Stimulated activated CD8-positive, alpha-beta memory T cell treated with anti-CD3 and anti-CD28 coated beads, Interleukin-15, amount 100 ng/mL, for 24 hours (primary cell): ENCODE measurements around the gene ZNF785.
"Not testable (repeated sequence)": the region's sequence is repeated elsewhere in the genome, so short reads cannot be mapped to it uniquely, and the experiment has no call there.

Source experiments
- DNase-seq: peaks from one replicate; pipeline ENCODE4 v3.0.0-alpha.2; 2020; ENCODE audit warnings: low read depth

Gene ZNF785

DNA sequence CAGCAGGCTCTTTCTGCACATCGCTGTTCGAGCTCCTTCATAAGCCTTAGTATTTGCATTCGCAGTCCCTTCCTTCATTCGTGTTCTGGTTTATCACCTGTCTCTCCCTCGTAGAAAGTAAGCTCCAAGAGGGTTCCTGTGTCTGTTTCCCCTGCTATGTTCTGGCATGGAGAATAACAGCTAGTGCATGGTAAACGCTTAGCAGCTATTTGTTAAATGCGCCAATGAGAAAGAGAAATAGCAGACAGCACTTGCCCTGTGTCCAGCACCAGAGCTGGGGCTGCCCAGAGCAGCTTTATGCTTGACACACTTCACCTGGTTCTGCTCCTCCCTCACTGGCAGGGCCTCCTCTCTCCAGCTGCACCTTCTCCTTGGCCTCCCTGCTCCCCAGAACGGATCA lies 19.5 kb downstream of the ZNF785 start:
- DNase-seq = no peak

- DNase-seq = no peak
These were observed 20.0 kb downstream of the ZNF785 start for GRCh38 chr16:30565526-30565925.

- no peak for DNase-seq
These were observed 23.5 kb downstream of the ZNF785 start for GRCh38 chr16:30562021-30562420.

DNA sequence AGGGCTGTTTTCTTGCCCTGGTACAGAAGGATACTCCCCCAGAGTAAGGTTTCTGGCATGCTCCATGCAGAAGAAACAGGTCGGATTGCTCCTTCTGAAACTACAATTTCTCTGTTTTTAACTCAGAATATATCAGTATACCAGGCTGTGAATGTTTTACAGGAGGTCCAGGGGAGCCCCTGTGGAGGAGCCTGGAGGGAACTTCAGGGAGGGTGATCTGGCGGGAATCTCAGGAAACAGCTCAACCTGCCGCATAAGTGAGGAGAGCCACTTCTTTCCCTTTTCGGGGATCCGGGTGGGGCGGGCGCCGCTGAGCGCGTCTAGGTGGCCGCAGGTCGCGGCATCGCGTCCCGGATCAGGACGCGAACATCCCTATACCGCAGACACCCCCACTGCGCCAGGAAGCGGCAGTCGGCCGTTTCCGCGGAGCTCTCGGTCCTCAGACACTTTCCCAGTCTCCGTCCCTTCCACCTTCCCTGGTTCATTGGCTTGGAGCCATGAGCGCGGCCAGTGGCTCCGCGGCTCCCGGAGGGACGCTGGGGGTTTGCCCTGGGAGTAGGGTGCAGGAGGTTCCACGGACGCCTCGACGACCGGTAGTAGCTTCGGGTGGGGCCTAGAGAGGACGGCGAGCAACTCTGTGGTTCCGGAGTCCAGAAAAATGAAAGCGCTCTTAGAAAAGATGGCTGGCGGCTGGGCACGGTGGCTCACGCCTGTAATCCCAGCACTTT lies 24.2 kb downstream of the ZNF785 start:
- no peak for DNase-seq

DNA sequence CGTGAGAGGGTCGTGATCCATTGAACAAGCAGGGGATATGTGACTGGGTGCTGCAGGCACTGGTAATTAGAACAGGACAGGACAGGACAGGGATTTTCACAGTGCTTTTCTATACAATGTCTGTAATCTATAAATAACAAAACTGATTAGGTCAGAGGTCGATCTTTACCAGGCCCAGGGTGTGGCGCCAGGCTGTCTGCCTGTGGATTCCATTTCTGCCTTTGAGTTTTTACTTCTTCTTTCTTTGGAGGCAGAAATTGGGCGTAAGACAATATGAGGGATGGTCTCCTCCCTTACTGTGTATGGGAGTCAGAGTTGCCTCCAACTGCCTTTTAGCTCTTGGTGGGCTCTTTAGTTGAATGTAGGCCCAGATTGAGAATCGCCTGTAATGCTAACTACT lies 25.8 kb downstream of the ZNF785 start:
- no peak for DNase-seq

- no peak for DNase-seq
These were observed 26.6 kb downstream of the ZNF785 start for GRCh38 chr16:30558789-30559377.

DNA sequence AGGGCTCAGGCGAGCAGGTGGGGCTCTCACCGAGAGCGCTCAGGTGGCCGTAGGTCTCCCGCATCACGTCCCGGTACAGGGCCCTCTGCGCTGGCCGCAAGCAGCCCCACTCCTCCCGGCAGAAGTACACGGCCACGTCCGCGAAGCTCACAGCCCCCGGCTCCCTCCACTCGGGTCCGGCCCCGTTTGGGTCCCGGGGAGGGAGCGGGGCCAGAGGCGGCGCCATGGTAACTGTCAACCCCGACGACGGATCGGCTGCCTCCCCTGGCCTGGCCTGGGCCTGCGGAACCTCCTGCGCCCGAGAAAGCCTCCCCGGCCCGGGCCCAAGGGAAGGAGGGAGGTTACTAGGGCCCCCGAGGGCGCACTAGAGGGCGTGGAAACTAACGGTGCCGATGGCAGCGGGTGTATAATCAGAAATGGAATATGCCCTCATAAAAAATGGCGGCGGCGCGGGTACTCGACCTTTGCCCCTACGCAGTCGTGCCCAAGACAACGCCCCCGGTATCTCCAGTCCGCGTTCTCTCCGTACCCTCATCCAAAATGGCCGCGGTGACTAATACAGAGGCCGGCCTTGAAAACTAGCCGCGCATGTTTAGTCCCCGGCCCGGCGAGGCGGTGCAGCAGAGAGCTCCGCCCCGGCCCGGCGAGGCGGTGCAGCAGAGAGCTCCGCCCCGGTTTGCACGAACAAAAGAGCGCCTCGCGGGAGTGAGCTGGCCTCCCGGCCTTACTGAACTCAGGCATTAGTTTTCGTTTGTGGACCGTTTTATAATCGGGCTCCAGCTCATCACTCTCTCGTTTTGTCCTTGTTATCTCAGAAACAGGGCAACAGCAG lies 27.3 kb downstream of the ZNF785 start, which contains the start of gene ZNF764:
Gene ZNF764, minus strand, starts transcription at position 418 of the 832 bp plus-strand sequence. Its CDS starts 192 bp downstream, at position 226.
- peak; percentile 74 for DNase-seq

- DNase-seq = no peak
These were observed 27.9 kb downstream of the ZNF785 start for GRCh38 chr16:30557707-30557956.

DNA sequence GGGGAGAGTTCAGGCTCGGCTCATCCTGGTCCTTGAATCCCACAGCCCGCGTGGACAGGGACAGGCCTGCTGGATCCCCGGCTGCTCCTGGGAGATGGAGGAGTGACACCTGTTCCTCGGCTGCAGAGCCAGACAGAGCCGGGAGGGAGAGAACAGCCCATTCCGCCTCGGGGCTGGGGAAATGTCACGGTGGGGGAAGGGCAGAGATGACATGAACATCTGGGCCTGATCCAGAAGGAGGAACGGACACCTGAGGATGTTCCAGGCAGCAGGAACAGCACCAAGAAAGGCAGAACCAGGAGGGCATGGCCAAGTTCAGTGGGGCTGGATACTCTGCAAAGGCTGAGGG lies 29.4 kb downstream of the ZNF785 start:
- DNase-seq = no peak

- DNase-seq = no peak
These were observed 30.0 kb downstream of the ZNF785 start for GRCh38 chr16:30555315-30556124.

DNA sequence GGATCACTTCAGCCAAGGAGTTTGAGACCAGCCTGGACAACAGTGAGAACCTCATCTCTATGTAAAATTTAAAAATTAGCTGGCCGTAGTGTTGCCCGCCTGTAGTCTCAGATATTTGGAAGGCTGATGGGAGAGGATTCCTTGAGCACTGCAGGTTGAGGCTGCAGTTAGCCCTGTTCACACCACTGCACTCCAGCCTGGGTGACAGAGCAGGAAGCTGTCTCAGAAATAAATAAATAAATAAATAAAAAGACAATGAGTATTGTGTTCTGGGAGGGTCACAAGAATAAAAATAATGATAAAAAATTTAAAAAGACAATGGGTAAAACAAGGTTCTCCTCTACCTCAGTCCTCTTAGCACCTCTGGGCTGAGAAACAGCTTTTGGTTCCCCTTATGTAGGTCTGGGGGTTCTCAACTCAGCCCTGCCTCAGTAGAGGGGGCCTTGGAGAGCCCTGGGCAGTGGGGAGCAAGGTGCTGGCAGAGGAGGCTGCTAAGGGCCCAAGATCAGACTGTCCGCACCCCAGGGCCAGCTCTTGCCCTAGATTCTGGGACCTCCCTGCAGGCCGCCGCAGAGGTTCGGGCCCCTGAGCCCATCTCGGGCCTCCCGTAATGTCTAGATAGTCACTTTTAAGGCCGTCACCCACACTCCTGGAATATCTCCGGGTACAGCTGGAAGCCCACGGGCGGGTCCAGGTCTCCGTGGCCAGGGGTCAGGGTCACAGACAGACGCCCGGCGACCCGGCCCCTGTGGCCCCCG lies 30.8 kb downstream of the ZNF785 start:
- DNase-seq = no peak

- no peak for DNase-seq
These were observed 32.1 kb downstream of the ZNF785 start for GRCh38 chr16:30553393-30553899.

DNA sequence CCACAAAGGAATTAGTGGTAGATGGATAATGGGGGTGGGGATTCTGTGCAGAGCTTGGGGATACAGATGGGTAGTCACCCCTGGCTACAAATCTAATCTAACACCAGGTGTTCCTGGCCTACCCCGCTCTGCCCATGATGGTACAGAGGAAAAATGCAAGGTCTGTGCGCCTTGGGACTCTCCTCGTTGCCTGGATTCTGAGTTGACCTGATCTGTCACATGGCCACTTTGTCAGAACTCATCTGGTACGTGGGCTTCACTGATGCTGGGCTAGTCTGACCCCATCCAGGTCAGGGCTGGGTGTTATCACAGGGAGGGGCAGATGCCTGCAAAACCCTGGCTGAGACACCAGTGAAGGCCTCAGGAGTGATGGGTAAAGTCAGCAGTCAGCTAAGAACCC lies 32.5 kb downstream of the ZNF785 start:
- DNase-seq = no peak

DNA sequence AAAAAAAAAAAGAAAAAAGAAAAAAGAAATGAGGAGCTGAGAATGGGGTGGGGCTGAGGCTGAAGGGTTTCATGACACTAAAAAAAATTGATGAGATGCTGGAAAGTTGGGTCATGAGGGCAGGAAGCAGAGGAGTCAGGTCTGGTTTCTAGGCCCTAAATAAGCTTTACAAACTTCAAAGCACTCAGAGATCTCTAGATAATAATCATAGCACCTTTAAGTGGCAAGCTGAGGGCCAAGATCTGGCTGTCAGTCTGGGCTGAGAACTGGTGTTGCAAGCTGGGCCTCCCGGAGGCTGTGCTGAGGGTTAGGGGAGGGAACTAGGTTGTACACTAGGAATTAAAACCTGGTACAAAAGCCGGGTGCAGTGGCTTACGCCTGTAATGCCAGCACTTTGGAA lies 33.7 kb downstream of the ZNF785 start:
- DNase-seq = no peak

DNA sequence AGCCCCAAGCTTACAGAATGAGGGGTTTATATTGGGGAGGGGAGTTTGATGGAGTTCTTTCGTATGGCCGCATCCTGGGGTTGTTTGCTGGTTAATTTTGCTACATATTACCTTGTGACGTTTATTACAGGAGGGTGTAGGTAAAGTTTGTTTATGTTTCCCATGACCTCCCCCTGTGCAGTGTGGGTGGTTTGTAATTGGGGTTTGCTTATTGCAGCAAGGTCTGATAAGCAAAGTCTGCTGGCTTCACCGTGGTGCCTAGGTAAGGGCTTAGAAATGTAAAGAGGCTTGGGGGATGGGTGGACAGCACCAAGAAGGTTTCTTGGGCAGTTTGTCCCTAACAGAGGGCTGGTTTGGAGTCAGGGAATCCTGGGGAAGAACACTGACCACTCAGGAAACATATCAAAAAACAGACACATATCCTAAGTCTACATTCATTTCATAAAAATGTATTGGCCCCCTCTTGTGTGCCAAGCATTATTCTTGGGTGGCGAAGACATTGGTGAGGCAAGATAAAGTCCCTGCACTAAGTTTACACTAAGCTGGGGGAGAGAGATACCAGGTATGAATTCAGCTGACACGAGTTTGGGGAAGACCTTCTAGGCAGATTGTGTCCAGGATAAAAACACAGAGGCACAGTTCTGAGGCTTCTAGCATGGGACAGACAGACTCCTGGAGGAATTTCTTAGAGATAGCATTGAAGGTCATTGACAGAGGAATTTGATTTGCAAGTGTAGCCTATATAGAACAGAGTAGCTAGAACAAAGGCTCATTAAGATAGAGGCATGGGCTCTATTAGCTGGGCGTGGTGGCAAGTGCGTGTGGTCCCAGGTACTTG lies 36.9 kb downstream of the ZNF785 start:
- DNase-seq = no peak

DNA sequence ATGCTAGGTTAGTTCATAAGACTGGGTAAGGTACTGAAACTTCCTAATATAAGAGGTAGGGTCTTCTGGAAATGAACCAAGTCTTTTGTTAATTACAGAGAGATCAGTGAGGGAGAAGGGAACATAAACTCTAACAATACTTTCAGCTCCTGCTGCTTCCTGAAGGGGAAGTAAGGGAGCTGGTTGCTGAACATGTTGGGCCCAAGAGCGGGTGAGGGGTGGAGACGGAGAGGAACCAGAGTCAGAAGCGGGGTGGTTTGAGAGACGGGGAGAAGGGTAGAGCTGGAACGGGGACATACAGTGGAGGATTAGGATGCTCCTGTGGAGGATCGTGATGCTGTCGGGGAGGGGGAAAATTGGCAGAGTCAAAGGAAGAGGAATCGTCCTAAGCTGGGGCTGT lies 39.4 kb downstream of the ZNF785 start:
- no peak for DNase-seq

GRCh38 chr16:30543067-30543466 lies 42.4 kb downstream of the ZNF785 start:
- DNase-seq = no peak

DNA sequence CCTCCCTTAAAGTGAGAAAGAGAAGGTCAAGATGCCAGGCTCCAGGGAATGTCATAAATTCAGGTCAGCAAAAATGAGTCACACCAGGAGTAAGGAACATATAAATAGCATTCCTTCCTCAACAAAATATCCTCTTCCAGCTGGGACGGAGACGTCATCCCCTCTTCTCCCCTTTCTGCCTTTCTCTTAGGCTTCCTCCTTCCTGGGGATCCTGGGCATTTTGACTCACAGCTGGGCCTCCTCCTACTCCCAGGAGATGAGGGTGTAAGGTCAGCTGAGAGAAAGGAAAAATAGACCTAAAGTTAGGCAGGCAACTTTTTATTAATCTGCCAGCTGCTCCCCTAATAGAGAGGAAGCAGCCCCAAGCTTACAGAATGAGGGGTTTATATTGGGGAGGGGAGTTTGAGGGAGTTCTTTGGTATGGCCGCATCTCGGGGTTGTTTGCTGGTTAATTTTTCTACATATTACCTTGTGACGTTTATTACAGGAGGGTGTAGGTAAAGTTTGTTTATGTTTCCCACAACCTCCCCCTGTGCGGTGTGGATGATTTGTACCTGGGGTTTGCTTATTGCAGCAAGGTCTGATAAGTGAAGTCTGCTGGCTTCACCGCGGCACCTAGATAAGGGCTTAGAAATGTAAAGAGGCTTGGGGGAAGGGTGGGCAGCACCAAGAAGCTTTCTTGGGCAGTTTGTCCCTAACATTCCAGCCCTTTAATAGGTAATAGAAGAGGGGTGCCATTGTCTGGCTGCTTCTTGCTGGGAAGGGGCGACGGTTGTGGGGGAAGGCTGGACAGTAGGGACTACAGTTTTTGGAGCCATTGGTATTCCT lies 43.8 kb downstream of the ZNF785 start:
- no peak for DNase-seq

- not testable (repeated sequence) for DNase-seq
These were observed 44.5 kb downstream of the ZNF785 start for GRCh38 chr16:30540916-30541464.
